NCI-H2029 (cell line): ENCODE results near the gene CNFN.
"Not testable (repeated sequence)": the region's sequence is repeated elsewhere in the genome, so short reads cannot be mapped to it uniquely, and the experiment has no call there.

Experiments used
- DNase-seq: peaks from one replicate; lab custom pipeline; 2025; lab: John Stamatoyannopoulos, UW

The CNFN gene

GRCh38 chr19:42351079-42351735, 38.9 kb downstream of the CNFN start:
- peak; percentile 6 for DNase-seq

- DNase-seq: no peak
Measured at GRCh38 chr19:42350417-42350816, 39.7 kb downstream of the CNFN start.

- no peak for DNase-seq
Measured at GRCh38 chr19:42349378-42350107, 40.6 kb downstream of the CNFN start.

GRCh38 chr19:42348211-42348610, 41.9 kb downstream of the CNFN start:
- no peak for DNase-seq

- no peak for DNase-seq
Measured at GRCh38 chr19:42345191-42345812, 44.8 kb downstream of the CNFN start.

- DNase-seq: no peak
Measured at GRCh38 chr19:42344336-42344893, 45.7 kb downstream of the CNFN start.

- DNase-seq: no peak
Measured at GRCh38 chr19:42343344-42344110, 46.6 kb downstream of the CNFN start.

GRCh38 chr19:42339922-42340321, 50.2 kb downstream of the CNFN start:
- not testable (repeated sequence) for DNase-seq

- not testable (repeated sequence) for DNase-seq
Measured at GRCh38 chr19:42339126-42339860, 50.8 kb downstream of the CNFN start.
